NCI-H446 treated with DMSO at 0.1 percent for 48 hours (cell line): Measurements from ENCODE around the gene ZNF705A.
"Not testable (repeated sequence)": the region's sequence is repeated elsewhere in the genome, so short reads cannot be mapped to it uniquely, and the experiment has no call there.

Experiments used
- DNase-seq: peaks from one replicate; lab custom pipeline; 2025; lab: John Stamatoyannopoulos, UW

ZNF705A gene

GRCh38 chr12:8156845-8157244 is at the start of gene ZNF705A:
ZNF705A (plus strand) TSS chr12:8157015; CDS start chr12:8172626, 15,611 bp downstream.
- no peak for DNase-seq

GRCh38 chr12:8108808-8109398 is 47.9 kb upstream of the ZNF705A start:
- peak; percentile 25 for DNase-seq

- not testable (repeated sequence) for DNase-seq
Measured at GRCh38 chr12:8113117-8113516, 43.7 kb upstream of the ZNF705A start.

GRCh38 chr12:8120072-8120713 is 36.6 kb upstream of the ZNF705A start:
- no peak for DNase-seq

- DNase-seq, result no peak
Measured at GRCh38 chr12:8123124-8123912, 33.5 kb upstream of the ZNF705A start, which contains the start of gene CLEC4A. CLEC4A (plus strand) TSS chr12:8123617; CDS start chr12:8123879, 262 bp downstream.

- DNase-seq, result no peak
Measured at GRCh38 chr12:8127138-8127537, 29.7 kb upstream of the ZNF705A start.

- not testable (repeated sequence) for DNase-seq
Measured at GRCh38 chr12:8133636-8134397, 23.0 kb upstream of the ZNF705A start.

- not testable (repeated sequence) for DNase-seq
Measured at GRCh38 chr12:8134398-8134930, 22.4 kb upstream of the ZNF705A start.

- DNase-seq, result not testable (repeated sequence)
Measured at GRCh38 chr12:8141647-8142046, 15.2 kb upstream of the ZNF705A start.

- no peak for DNase-seq
Measured at GRCh38 chr12:8143261-8143660, 13.6 kb upstream of the ZNF705A start.

GRCh38 chr12:8145754-8146441 is 10.9 kb upstream of the ZNF705A start:
- peak; percentile 4 for DNase-seq

GRCh38 chr12:8146442-8146771 is 10.4 kb upstream of the ZNF705A start:
- DNase-seq, result no peak

- no peak for DNase-seq
Measured at GRCh38 chr12:8154526-8154925, 2.3 kb upstream of the ZNF705A start.

- DNase-seq, result no peak
Measured at GRCh38 chr12:8156416-8156815, 399 bp upstream of the ZNF705A start.

- no peak for DNase-seq
Measured at GRCh38 chr12:8157484-8158198, 826 bp downstream of the ZNF705A start.

- not testable (repeated sequence) for DNase-seq
Measured at GRCh38 chr12:8172911-8173310, 16.1 kb downstream of the ZNF705A start.

GRCh38 chr12:8179989-8180585 is 23.3 kb downstream of the ZNF705A start:
- peak; percentile 31 for DNase-seq

- DNase-seq, result not testable (repeated sequence)
Measured at GRCh38 chr12:8181271-8181670, 24.5 kb downstream of the ZNF705A start.

- not testable (repeated sequence) for DNase-seq
Measured at GRCh38 chr12:8182923-8183322, 26.1 kb downstream of the ZNF705A start.

GRCh38 chr12:8183346-8183745 is 26.5 kb downstream of the ZNF705A start:
- DNase-seq, result not testable (repeated sequence)
